HepG2 (cell line): ENCODE results near the gene KCNJ4. TPM values are rescaled to one million over a fixed set of nuclear protein-coding genes. Genes with fewer than 3 reads are reported as not detected.
A peak's percentile ranks its signal among the peaks of the same experiment; 100 is the strongest.

ENCODE experiments used
- ATAC-seq: fragments of 200-7000 bp; cut with Tn5 transposase; 3 replicates; pipeline ENCODE4 v1.9.1; 2020; ENCODE audit warnings: mild to moderate bottlenecking, moderate library complexity
- BruUV-seq: library from RNA; stranded (reverse); fragments of 400-500 nt; replicated peaks from 2 replicates; lab custom pipeline; 2021; lab: Mats Ljungman, UMichigan
- CTCF ChIA-PET: fragments of 300-600 bp; formaldehyde crosslinking; extraction: SDS; loops from one replicate; lab custom pipeline; 2021; ENCODE audit warnings: low total read pairs, inconsistent platforms, low intra/inter-chr PET ratio; lab: Yijun Ruan, JAX
- POLR2A ChIA-PET: fragments of 350-600 bp; sonication (Branson Sonifier 250); formaldehyde crosslinking; loops from one replicate; lab custom pipeline; 2020; ENCODE audit warnings: antibody characterized with exemption, inconsistent platforms; lab: Yijun Ruan, JAX
- DNase-seq: peaks from one replicate; pipeline ENCODE4 v3.0.0-alpha.2; 2015; ENCODE audit warnings: low spot score
- FAIRE-seq: peaks from 3 replicates; lab custom pipeline; 2011; peaks lifted over from hg19 to GRCh38; lab: Jason Lieb, UNC
- H2AFZ ChIP-seq: one replicate; pipeline ENCODE4 v1.6.1; 2011; ENCODE audit warnings: low read length, inconsistent platforms
- H3K27ac ChIP-seq: fragments of 300-600 bp; 3 replicates; pipeline ENCODE4 v1.8.0; 2011; ENCODE audit warnings: mixed run types, mild to moderate bottlenecking, mixed read lengths, low read length, inconsistent platforms; ENCODE audit not compliant: insufficient read depth; ENCODE audit errors: extremely low read length
- H3K27me3 ChIP-seq, 2 experiments: fragments of 200-600 bp in 1 of 2; 2 replicates in 1 of 2; 3 replicates in 1 of 2; pipeline versions ENCODE4 v1.6.0 to v1.8.0; 2011; ENCODE audit warnings: low read length in 2 of 2, mild to moderate bottlenecking in 2 of 2, moderate library complexity in 2 of 2, inconsistent platforms in 1 of 2; ENCODE audit not compliant: insufficient read depth in 2 of 2, control insufficient read depth in 1 of 2
- H3K36me3 ChIP-seq, 2 experiments: fragments of 200-600 bp in 1 of 2; replicated peaks in 1 of 2; 2 replicates in 1 of 2; 3 replicates in 1 of 2; pipeline versions ENCODE4 v1.5.1 to v1.8.0; 2011; ENCODE audit warnings: low read length in 2 of 2, inconsistent platforms in 1 of 2; ENCODE audit not compliant: insufficient read depth in 2 of 2, control insufficient read depth in 1 of 2
- H3K4me1 ChIP-seq: 2 replicates; pipeline ENCODE4 v1.5.1; 2012; ENCODE audit warnings: low read length, inconsistent platforms; ENCODE audit not compliant: insufficient read depth
- H3K4me2 ChIP-seq: 2 replicates; pipeline ENCODE4 v1.6.0; 2011; ENCODE audit warnings: low read depth, low read length, inconsistent platforms
- H3K4me3 ChIP-seq, 3 experiments: fragments of 200-600 bp in 1 of 3; sonication (generic), shearing (Covaris generic) in 1 of 3; replicated peaks in 1 of 3; 2 replicates each; pipeline ENCODE4 v1.5.1; 2011 to 2016; ENCODE audit warnings: low read length in 3 of 3, inconsistent platforms in 2 of 3, low read depth in 2 of 3, mild to moderate bottlenecking in 2 of 3, control low read depth in 1 of 3, mixed read lengths in 1 of 3; ENCODE audit not compliant: insufficient read depth in 1 of 3
- H3K79me2 ChIP-seq: one replicate; pipeline ENCODE4 v1.6.1; 2011; ENCODE audit warnings: low read length, inconsistent platforms; ENCODE audit not compliant: insufficient read depth
- H3K9ac ChIP-seq: 2 replicates; pipeline ENCODE4 v1.6.0; 2011; ENCODE audit warnings: mild to moderate bottlenecking, low read depth, low read length, inconsistent platforms; ENCODE audit not compliant: insufficient read depth
- H3K9me3 ChIP-seq: 2 replicates; pipeline ENCODE4 v1.5.1; 2012; ENCODE audit warnings: mild to moderate bottlenecking, low read length
- H4K20me1 ChIP-seq: 2 replicates; pipeline ENCODE4 v1.6.0; 2011; ENCODE audit warnings: inconsistent platforms, mild to moderate bottlenecking, low read length, moderate library complexity; ENCODE audit not compliant: insufficient read depth
- CBFB ChIP-seq: sonication (generic); formaldehyde crosslinking; IDR thresholded peaks from 2 replicates; pipeline ENCODE4 v1.4.0; 2020; ENCODE audit warnings: missing genetic modification reagents
- FOXK2 ChIP-seq: fragments of 450-650 bp; IDR thresholded peaks from 2 replicates; pipeline ENCODE4 v1.6.1; 2016
- GABPB1 ChIP-seq: IDR thresholded peaks from 2 replicates; pipeline ENCODE4 v1.6.1; 2016; ENCODE audit warnings: mild to moderate bottlenecking, missing genetic modification reagents, moderate library complexity, missing compliant biosample characterization
- NFKB2 ChIP-seq: sonication (generic); formaldehyde crosslinking; IDR thresholded peaks from 2 replicates; pipeline ENCODE4 v1.4.0; 2020; ENCODE audit warnings: missing genetic modification reagents, borderline replicate concordance
- NONO ChIP-seq, 2 experiments: fragments of 450-650 bp in 1 of 2; sonication (generic) in 1 of 2; formaldehyde crosslinking in 1 of 2; IDR thresholded peaks in 1 of 2; conservative IDR thresholded peaks in 1 of 2; 2 replicates each; pipeline versions ENCODE4 v1.6.1 to v1.8.0; 2017 to 2022; ENCODE audit warnings: mild to moderate bottlenecking in 1 of 2, missing genetic modification reagents in 1 of 2, moderate library complexity in 1 of 2
- PTBP1 ChIP-seq: fragments of 200-400 bp; formaldehyde crosslinking; IDR thresholded peaks from 2 replicates; pipeline ENCODE4 v1.6.1; 2018; ENCODE audit warnings: low read length, low read depth; ENCODE audit not compliant: poor library complexity, severe bottlenecking
- RNF2 ChIP-seq: fragments of 450-650 bp; conservative IDR thresholded peaks from 2 replicates; pipeline ENCODE4 v1.6.1; 2016; ENCODE audit warnings: low read depth
- ZNF572 ChIP-seq: sonication (generic); formaldehyde crosslinking; IDR thresholded peaks from 2 replicates; pipeline ENCODE4 v1.5.1; 2020; ENCODE audit warnings: mild to moderate bottlenecking, missing genetic modification reagents
- ZNF883 ChIP-seq: sonication (generic); formaldehyde crosslinking; IDR thresholded peaks from 2 replicates; pipeline ENCODE4 v1.5.1; 2020; ENCODE audit warnings: mild to moderate bottlenecking, missing genetic modification reagents; ENCODE audit errors: not compliant biosample characterization
- WGBS: methylation state at CpG from one replicate; pipeline ENCODE4 v1.1.6; 2017; ENCODE audit warnings: low lambda C conversion rate; 5-methylcytosine and 5-hydroxymethylcytosine counted together
- in situ Hi-C: cut with HindIII; loops from 2 replicates; pipeline ENCODE4 v1.10.0; 2017; ENCODE audit warnings: low pct_unique_long_range_greater_than_20kb; ENCODE audit not compliant: extremely low pct_ligation_motif_present
- intact Hi-C: fragments of 100-400 bp; cut with micrococcal nuclease; formaldehyde crosslinking; loops from one replicate; pipeline ENCODE4 v1.10.0; 2022; ENCODE audit not compliant: unreplicated experiment
- polyA plus RNA-seq, 8 experiments: library from polyadenylated mRNA; depleted of rRNA in 3 of 8; stranded (reverse) in 7 of 8; unstranded in 1 of 8; fragments of >200 nt; fragmentation: Illumina TruSeq in 4 of 8; extraction: Trizol in 4 of 8; gene quantifications; 2 replicates each; pipeline versions ENCODE4 v1.2.1 to v1.2.3, GENCODE V29; 2011 to 2016; ENCODE audit warnings: low read depth in 4 of 8, missing spikeins in 1 of 8, mixed read lengths in 1 of 8; ENCODE audit not compliant: insufficient read depth in 1 of 8
- total RNA-seq, 5 experiments: library from RNA; depleted of rRNA; stranded (reverse); fragments of >200 nt; fragmentation: Illumina TruSeq; extraction: Trizol; gene quantifications; 2 replicates each; pipeline ENCODE4 v1.2.3, GENCODE V29; 2016; ENCODE audit warnings: low read depth in 1 of 5
- TF ChIP-seq, protein P1 (sequence below): sonication (generic); formaldehyde crosslinking; IDR thresholded peaks from 2 replicates; pipeline ENCODE4 v1.5.1; 2020; ENCODE audit warnings: mild to moderate bottlenecking, missing genetic modification reagents, moderate library complexity
- TF ChIP-seq, protein P2 (sequence below): IDR thresholded peaks from 2 replicates; pipeline ENCODE4 v1.6.1; 2012; ENCODE audit warnings: inconsistent platforms
- TF ChIP-seq, protein P3 (sequence below): IDR thresholded peaks from 2 replicates; pipeline ENCODE4 v1.6.1; 2016
- TF ChIP-seq, protein P4 (sequence below): sonication (generic); formaldehyde crosslinking; IDR thresholded peaks from 2 replicates; pipeline ENCODE4 v1.8.1; 2023; ENCODE audit warnings: mild to moderate bottlenecking, missing genetic modification reagents
- TF ChIP-seq, protein P5 (sequence below), 2 experiments: sonication (generic) in 1 of 2; formaldehyde crosslinking in 1 of 2; IDR thresholded peaks; 2 replicates each; pipeline versions ENCODE4 v1.4.0 to v1.6.1; 2018 to 2020; ENCODE audit warnings: missing genetic modification reagents in 2 of 2, borderline replicate concordance in 1 of 2, low read depth in 1 of 2, mild to moderate bottlenecking in 1 of 2, missing biosample characterization in 1 of 2
- TF ChIP-seq, protein P6 (sequence below), 2 experiments: fragments of 450-650 bp in 1 of 2; sonication (generic) in 1 of 2; formaldehyde crosslinking; IDR thresholded peaks; 2 replicates each; pipeline versions ENCODE4 v1.5.0 to v1.8.0; 2020 to 2022; ENCODE audit warnings: mild to moderate bottlenecking in 1 of 2, missing genetic modification reagents in 1 of 2

KCNJ4 gene
- total and polyA plus RNA-seq, 2 of the 13 experiments (the other 11 are each of a cell fraction or from before 2014, with no cell fraction given): not detected

DNA sequence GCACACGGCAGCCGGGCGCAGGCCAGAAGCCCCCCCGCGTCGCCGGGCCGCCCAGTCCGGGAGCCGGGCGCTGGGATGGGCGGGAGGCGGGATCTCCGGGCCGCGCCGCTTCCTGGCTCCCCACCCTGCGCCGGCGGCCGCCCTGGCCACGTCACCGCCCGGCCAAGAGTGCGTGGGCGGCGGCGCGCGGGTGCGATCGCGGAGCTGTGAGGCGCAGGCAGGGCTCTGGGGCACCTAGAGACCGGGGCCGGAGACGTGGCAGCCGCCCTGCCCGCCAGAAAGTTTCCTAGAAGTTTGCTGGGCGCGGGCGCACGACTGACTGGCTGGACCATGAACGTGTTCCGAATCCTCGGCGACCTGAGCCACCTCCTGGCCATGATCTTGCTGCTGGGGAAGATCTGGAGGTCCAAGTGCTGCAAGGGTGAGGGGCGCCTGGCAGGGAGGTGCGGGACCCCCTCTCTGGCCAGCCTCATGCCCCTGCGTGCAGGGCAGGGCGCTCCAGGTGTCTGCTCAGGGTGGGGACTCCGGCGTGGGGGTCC, 13.0 kb upstream of the KCNJ4 start, which contains the start of gene KDELR3:
KDELR3 (plus strand) TSS at position 193 of the 539 bp plus-strand sequence; CDS start at position 331, 138 bp downstream.
- Histone ChIP-seq H3K4me2 (peak within 1 kb of the TSS; percentile 96), H3K9ac (peak within 1 kb of the TSS; percentile 81), H3K79me2 (no peaks in the 10 kb centered on the region), H3K4me1 (peaks cover 58% of the 10 kb centered on the region), H3K4me3 (peak within 1 kb of the TSS; percentile 64 to 87 (median 75)), H3K27me3 (peaks cover 0 to 11% of the 10 kb centered on the region in 2 experiments; a peak in 3 of 5 replicates), H3K36me3 (no peaks in the 10 kb centered on the region), H4K20me1 (no peaks in the 10 kb centered on the region), H3K27ac (peak within 1 kb of the TSS; percentile 21), H3K9me3 (no peaks in the 10 kb centered on the region), H2AFZ (no peak within 1 kb of the TSS)
- DNase-seq (no peak), ATAC-seq (peak; percentile 62), FAIRE-seq (no peak)
- intact Hi-C loops (no loop called here), in situ Hi-C loops (no loop called here)
- no TSS peak for BruUV-seq
- CTCF ChIA-PET: no interaction called here
- POLR2A ChIA-PET: interaction anchor here (0.9 kb wide), 1 partner anchor 10 kb away, joined by 3 read pairs; no protein-coding TSS in a partner anchor
- WGBS: 0% methylated on average over 3 of the region's 53 CpGs
- TF ChIP-seq RNF2 (no peak), CBFB (CRISPR knock-in tag) (0 out of 2 replicates have a peak, but pooled peaks have one; percentile 3), ZNF883 (CRISPR knock-in tag) (peak; percentile 75), FOXK2 (no peak), NONO (IDR thresholded peaks at IDR 0.05) (no peak), NONO (CRISPR knock-in tag; conservative IDR thresholded peaks at IDR 0.05) (peak; percentile 62; the same call in 1 of the 2 replicates), ZNF572 (CRISPR knock-in tag) (no peak), GABPB1 (CRISPR knock-in tag) (peak; percentile 54; the same call in 1 of the 2 replicates), PTBP1 (peak; percentile 71), NFKB2 (CRISPR knock-in tag) (0 out of 2 replicates have a peak, but pooled peaks have one; percentile 23)
- TF ChIP-seq, protein P1, sequence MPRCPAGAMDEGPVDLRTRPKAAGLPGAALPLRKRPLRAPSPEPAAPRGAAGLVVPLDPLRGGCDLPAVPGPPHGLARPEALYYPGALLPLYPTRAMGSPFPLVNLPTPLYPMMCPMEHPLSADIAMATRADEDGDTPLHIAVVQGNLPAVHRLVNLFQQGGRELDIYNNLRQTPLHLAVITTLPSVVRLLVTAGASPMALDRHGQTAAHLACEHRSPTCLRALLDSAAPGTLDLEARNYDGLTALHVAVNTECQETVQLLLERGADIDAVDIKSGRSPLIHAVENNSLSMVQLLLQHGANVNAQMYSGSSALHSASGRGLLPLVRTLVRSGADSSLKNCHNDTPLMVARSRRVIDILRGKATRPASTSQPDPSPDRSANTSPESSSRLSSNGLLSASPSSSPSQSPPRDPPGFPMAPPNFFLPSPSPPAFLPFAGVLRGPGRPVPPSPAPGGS (CRISPR knock-in tag): 0 out of 2 replicates have a peak, but pooled peaks have one; percentile 51
- TF ChIP-seq, protein P2, sequence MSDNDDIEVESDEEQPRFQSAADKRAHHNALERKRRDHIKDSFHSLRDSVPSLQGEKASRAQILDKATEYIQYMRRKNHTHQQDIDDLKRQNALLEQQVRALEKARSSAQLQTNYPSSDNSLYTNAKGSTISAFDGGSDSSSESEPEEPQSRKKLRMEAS: peak; percentile 67; the same call in 1 of the 2 replicates
- TF ChIP-seq, protein P3, sequence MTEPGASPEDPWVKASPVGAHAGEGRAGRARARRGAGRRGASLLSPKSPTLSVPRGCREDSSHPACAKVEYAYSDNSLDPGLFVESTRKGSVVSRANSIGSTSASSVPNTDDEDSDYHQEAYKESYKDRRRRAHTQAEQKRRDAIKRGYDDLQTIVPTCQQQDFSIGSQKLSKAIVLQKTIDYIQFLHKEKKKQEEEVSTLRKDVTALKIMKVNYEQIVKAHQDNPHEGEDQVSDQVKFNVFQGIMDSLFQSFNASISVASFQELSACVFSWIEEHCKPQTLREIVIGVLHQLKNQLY (CRISPR knock-in tag): no peak
- TF ChIP-seq, protein P4, sequence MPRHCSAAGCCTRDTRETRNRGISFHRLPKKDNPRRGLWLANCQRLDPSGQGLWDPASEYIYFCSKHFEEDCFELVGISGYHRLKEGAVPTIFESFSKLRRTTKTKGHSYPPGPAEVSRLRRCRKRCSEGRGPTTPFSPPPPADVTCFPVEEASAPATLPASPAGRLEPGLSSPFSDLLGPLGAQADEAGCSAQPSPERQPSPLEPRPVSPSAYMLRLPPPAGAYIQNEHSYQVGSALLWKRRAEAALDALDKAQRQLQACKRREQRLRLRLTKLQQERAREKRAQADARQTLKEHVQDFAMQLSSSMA (CRISPR knock-in tag): 0 out of 2 replicates have a peak, but pooled peaks have one; percentile 53
- TF ChIP-seq, protein P5, sequence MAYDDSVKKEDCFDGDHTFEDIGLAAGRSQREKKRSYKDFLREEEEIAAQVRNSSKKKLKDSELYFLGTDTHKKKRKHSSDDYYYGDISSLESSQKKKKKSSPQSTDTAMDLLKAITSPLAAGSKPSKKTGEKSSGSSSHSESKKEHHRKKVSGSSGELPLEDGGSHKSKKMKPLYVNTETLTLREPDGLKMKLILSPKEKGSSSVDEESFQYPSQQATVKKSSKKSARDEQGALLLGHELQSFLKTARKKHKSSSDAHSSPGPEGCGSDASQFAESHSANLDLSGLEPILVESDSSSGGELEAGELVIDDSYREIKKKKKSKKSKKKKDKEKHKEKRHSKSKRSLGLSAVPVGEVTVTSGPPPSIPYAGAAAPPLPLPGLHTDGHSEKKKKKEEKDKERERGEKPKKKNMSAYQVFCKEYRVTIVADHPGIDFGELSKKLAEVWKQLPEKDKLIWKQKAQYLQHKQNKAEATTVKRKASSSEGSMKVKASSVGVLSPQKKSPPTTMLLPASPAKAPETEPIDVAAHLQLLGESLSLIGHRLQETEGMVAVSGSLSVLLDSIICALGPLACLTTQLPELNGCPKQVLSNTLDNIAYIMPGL (CRISPR knock-in tag; IDR thresholded peaks at IDR 0.05; ENCODE audit: borderline replicate concordance in 1 of 2, low read depth in 1 of 2): peak in 1 of 2 experiments; percentile 53; a peak in 1 of 4 replicates
- TF ChIP-seq, protein P6, sequence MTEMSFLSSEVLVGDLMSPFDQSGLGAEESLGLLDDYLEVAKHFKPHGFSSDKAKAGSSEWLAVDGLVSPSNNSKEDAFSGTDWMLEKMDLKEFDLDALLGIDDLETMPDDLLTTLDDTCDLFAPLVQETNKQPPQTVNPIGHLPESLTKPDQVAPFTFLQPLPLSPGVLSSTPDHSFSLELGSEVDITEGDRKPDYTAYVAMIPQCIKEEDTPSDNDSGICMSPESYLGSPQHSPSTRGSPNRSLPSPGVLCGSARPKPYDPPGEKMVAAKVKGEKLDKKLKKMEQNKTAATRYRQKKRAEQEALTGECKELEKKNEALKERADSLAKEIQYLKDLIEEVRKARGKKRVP (CRISPR knock-in tag; IDR thresholded peaks at IDR 0.05): no peak
